ENCODE data around the gene NAPEPLD.
"Not testable (repeated sequence)": the region's sequence is repeated elsewhere in the genome, so short reads cannot be mapped to it uniquely, and the experiment has no call there.

The NAPEPLD gene

DNA sequence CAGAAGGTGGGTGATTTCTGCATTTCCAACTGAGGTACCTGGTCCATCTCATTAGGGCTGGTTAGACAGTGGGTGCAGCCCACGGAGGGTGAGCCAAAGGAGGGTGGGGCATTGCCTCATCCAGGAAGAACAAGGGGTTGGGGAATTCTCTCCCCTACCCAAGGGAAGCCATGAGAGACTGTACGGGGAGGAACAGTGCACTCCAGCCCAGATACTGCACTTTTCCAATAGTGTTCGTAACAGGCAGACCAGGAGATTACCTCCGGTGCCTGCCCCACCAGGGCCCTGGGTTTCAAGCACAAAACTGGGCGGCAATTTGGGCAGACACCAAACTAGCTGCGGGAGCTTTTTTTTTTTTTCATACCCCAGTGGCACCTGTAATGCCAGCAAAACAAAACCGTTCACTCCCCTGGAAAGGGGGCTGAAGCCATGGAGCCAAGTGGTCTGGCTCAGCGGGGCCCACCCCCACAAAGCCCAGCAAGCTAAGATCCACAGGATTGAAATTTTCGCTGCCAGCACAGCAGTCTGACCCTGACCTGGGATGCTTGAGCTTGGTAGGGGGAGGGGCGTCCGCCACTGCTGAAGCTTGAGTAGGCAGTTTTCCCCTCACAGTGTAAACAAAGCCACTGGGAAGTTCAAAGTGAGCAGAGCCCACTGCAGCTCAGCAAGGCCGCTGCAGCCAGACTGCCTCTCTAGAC lies 42.7 kb downstream of the NAPEPLD start:
- Mint-ChIP-seq H3K4me1 (ENCODE audit: low read depth) (peaks cover 14% of the 10 kb centered on the region), H3K36me3 (ENCODE audit: low read depth) (peaks cover 48% of the 10 kb centered on the region), H3K4me3 (no peak overlapping the region), H3K9me3 (peaks cover 24% of the 10 kb centered on the region), H3K27ac (no peak overlapping the region), H3K27me3 (ENCODE audit: low read depth) (no peaks in the 10 kb centered on the region)

DNA sequence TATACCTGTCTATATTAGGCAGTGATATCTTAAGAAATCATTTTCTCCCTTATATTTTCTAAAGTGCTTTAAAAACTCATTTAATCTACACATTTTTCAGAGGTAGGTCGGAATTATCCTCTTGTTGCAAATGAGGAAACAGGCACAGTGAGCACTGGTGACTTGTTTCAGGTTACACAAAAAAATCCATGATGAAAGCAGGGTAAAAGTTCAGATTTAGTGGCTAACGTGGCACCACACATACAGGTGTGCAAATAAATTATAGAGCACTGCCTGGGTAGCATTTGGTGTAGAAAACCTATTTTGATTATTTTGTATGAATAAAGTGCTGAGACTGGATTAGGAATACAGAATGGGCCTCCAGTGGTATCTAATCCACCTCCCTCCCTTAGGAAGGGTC lies 47.4 kb downstream of the NAPEPLD start:
- no peaks in the 10 kb centered on the region for H3K9me3 Mint-ChIP-seq
- H3K4me1 Mint-ChIP-seq (ENCODE audit: low read depth): no peaks in the 10 kb centered on the region
- H3K27me3 Mint-ChIP-seq (ENCODE audit: low read depth): no peaks in the 10 kb centered on the region
- peaks cover 26% of the 10 kb centered on the region for H3K36me3 Mint-ChIP-seq (ENCODE audit: low read depth)
- H3K27ac Mint-ChIP-seq: no peak overlapping the region
- no peak overlapping the region for H3K4me3 Mint-ChIP-seq

- H3K4me1 Mint-ChIP-seq (ENCODE audit: low read depth): no peaks in the 10 kb centered on the region
- H3K27me3 Mint-ChIP-seq (ENCODE audit: low read depth): no peaks in the 10 kb centered on the region
- H3K36me3 Mint-ChIP-seq (ENCODE audit: low read depth): peaks cover 31% of the 10 kb centered on the region
- H3K27ac Mint-ChIP-seq: no peak overlapping the region
- H3K9me3 Mint-ChIP-seq: no peaks in the 10 kb centered on the region
- no peak overlapping the region for H3K4me3 Mint-ChIP-seq
Observed at GRCh38 chr7:103100348-103100747, 48.6 kb downstream of the NAPEPLD start.

- Mint-ChIP-seq H3K9me3 (no peaks in the 10 kb centered on the region), H3K27me3 (ENCODE audit: low read depth) (no peaks in the 10 kb centered on the region), H3K4me3 (no peak overlapping the region), H3K4me1 (ENCODE audit: low read depth) (peaks cover 2% of the 10 kb centered on the region), H3K36me3 (ENCODE audit: low read depth) (peaks cover 21% of the 10 kb centered on the region), H3K27ac (no peak overlapping the region)
Observed at GRCh38 chr7:103097041-103097440, 51.9 kb downstream of the NAPEPLD start.

DNA sequence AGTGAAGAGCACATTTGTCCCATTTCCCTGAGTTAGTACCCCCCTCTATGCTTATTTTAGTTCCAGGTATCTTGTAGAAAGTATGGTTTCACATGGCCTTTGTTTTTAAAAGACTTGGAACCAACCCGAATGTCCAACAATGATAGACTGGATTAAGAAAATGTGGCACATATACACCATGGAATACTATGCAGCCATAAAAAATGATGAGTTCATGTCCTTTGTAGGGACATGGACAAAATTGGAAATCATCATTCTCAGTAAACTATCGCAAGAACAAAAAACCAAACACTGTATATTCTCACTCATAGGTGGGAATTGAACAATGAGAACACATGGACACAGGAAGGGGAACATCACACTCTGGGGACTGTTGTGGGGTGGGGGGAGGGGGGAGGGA lies 53.3 kb downstream of the NAPEPLD start:
- H3K36me3 Mint-ChIP-seq (ENCODE audit: low read depth): peaks cover 24% of the 10 kb centered on the region
- not testable (repeated sequence) for H3K27ac Mint-ChIP-seq; H3K27me3 Mint-ChIP-seq (ENCODE audit: low read depth); H3K4me1 Mint-ChIP-seq (ENCODE audit: low read depth); H3K4me3 Mint-ChIP-seq; H3K9me3 Mint-ChIP-seq

DNA sequence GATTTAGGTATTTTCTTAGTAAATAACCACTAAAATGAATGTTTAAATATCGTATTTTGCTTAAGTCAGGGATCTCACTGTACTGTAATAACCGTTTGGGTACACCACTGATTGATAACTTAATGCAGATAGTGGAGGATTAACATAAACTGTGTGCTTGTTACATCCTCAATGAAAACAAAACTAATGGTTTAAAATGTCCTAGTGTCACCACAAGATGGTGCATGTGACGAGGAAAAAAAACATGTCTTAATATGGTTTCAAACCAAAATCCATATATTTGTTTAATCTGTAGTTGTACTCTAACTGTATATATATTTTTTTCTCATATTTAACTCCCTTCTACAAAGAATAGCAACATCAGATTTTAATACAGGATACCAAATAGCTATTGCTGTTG lies 54.8 kb downstream of the NAPEPLD start:
- Mint-ChIP-seq H3K27ac (no peak overlapping the region), H3K4me1 (ENCODE audit: low read depth) (peaks cover 3% of the 10 kb centered on the region), H3K4me3 (no peak overlapping the region)

DNA sequence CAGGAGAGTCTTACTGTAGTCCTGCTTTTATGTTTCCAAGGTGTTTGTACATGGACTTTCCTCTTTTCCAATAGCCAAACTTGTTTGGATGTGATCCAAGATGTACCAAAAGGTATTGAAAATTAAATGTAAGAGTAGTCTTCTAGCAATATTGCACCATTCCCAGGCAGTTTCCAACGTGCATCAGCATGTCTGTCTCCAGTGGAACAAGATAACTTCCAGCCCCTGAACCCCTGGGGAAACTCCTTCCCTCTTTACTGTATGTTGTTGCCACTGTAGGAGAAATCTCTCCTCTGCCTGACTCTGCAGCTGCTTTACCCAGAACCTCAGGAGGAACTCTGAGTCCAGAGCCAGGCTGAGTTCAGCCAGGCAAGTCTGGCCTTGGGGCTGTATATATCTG lies 55.5 kb downstream of the NAPEPLD start:
- H3K4me1 Mint-ChIP-seq (ENCODE audit: low read depth): peaks cover 3% of the 10 kb centered on the region
- peaks cover 33% of the 10 kb centered on the region for H3K36me3 Mint-ChIP-seq (ENCODE audit: low read depth)
- H3K9me3 Mint-ChIP-seq: no peaks in the 10 kb centered on the region
- no peaks in the 10 kb centered on the region for H3K27me3 Mint-ChIP-seq (ENCODE audit: low read depth)
- H3K27ac Mint-ChIP-seq: no peak overlapping the region
- H3K4me3 Mint-ChIP-seq: no peak overlapping the region

More for the DNA sequence above, 54.8 kb downstream of the NAPEPLD start:
- H3K27me3 Mint-ChIP-seq (ENCODE audit: low read depth): no peaks in the 10 kb centered on the region
- peaks cover 30% of the 10 kb centered on the region for H3K36me3 Mint-ChIP-seq (ENCODE audit: low read depth)
- H3K9me3 Mint-ChIP-seq: no peaks in the 10 kb centered on the region

- not testable (repeated sequence) for H3K4me1 Mint-ChIP-seq (ENCODE audit: low read depth); H3K27me3 Mint-ChIP-seq (ENCODE audit: low read depth); H3K4me3 Mint-ChIP-seq; H3K27ac Mint-ChIP-seq; H3K9me3 Mint-ChIP-seq
- H3K36me3 Mint-ChIP-seq (ENCODE audit: low read depth): peaks cover 30% of the 10 kb centered on the region
Observed at GRCh38 chr7:103092321-103092720, 56.6 kb downstream of the NAPEPLD start.

DNA sequence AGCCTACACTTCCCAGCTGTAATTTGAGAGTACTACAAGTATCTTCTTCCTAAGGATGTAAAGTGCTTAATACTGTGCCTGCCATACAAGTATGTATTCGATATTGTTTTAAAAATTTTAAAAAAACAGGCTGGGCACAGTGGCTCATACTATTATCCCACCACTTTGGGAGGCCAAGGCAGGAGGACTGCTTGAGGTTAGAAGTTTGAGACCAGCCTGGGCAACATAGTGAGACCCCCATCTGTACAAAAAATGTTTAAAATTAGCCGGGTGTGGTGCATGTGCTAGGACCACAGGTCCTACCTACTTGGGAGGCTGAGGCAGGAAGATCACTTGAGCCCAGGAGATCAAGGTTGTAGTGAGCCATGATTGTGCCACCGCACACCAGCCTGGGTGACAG lies 65.7 kb downstream of the NAPEPLD start:
- peaks cover 9% of the 10 kb centered on the region for H3K36me3 Mint-ChIP-seq (ENCODE audit: low read depth)
- H3K27ac Mint-ChIP-seq: no peak overlapping the region
- no peaks in the 10 kb centered on the region for H3K27me3 Mint-ChIP-seq (ENCODE audit: low read depth)
- H3K9me3 Mint-ChIP-seq: no peaks in the 10 kb centered on the region
- no peak overlapping the region for H3K4me3 Mint-ChIP-seq
- peaks cover 11% of the 10 kb centered on the region for H3K4me1 Mint-ChIP-seq (ENCODE audit: low read depth)

GRCh38 chr7:103082497-103082896 lies 66.4 kb downstream of the NAPEPLD start:
- Mint-ChIP-seq H3K9me3 (no peaks in the 10 kb centered on the region), H3K4me1 (ENCODE audit: low read depth) (peaks cover 14% of the 10 kb centered on the region), H3K4me3 (no peak overlapping the region), H3K36me3 (ENCODE audit: low read depth) (peaks cover 8% of the 10 kb centered on the region), H3K27me3 (ENCODE audit: low read depth) (no peaks in the 10 kb centered on the region), H3K27ac (no peak overlapping the region)

GRCh38 chr7:103080923-103081322 lies 68.0 kb downstream of the NAPEPLD start:
- peaks cover 2% of the 10 kb centered on the region for H3K36me3 Mint-ChIP-seq (ENCODE audit: low read depth)
- H3K27me3 Mint-ChIP-seq (ENCODE audit: low read depth): no peaks in the 10 kb centered on the region
- H3K9me3 Mint-ChIP-seq: no peaks in the 10 kb centered on the region

DNA sequence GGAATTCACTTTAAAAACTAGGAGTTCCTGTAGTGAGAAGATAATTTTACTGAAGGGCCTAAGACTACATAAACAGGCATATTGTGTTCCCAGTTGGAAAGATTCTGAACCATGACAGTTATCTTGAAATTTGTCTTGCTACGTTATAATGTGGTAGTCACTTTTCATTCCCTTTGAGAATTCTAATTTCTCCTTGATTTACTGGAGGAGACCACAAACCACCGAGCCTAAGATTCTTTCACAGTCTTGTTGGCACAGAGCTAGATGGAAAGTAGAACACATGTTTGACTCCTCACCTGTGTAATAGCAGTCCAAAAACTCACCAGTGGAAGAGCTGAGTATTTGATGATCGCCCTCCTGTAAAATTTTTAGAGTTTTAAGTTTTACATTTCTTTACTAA lies 69.1 kb downstream of the NAPEPLD start:
- no peak overlapping the region for H3K4me3 Mint-ChIP-seq
- no peaks in the 10 kb centered on the region for H3K27me3 Mint-ChIP-seq (ENCODE audit: low read depth)
- H3K9me3 Mint-ChIP-seq: no peaks in the 10 kb centered on the region
- H3K27ac Mint-ChIP-seq: no peak overlapping the region
- H3K4me1 Mint-ChIP-seq (ENCODE audit: low read depth): peaks cover 21% of the 10 kb centered on the region
- H3K36me3 Mint-ChIP-seq (ENCODE audit: low read depth): no peaks in the 10 kb centered on the region

More at GRCh38 chr7:103080923-103081322, 68.0 kb downstream of the NAPEPLD start:
- H3K4me3 Mint-ChIP-seq: no peak overlapping the region
- peaks cover 15% of the 10 kb centered on the region for H3K4me1 Mint-ChIP-seq (ENCODE audit: low read depth)
- H3K27ac Mint-ChIP-seq: no peak overlapping the region

GRCh38 chr7:103078226-103078625 lies 70.7 kb downstream of the NAPEPLD start:
- peaks cover 31% of the 10 kb centered on the region for H3K4me1 Mint-ChIP-seq (ENCODE audit: low read depth)
- not testable (repeated sequence) for H3K9me3 Mint-ChIP-seq; H3K27me3 Mint-ChIP-seq (ENCODE audit: low read depth); H3K4me3 Mint-ChIP-seq; H3K27ac Mint-ChIP-seq; H3K36me3 Mint-ChIP-seq (ENCODE audit: low read depth)

GRCh38 chr7:103077318-103077717 lies 71.6 kb downstream of the NAPEPLD start:
- peaks cover 27% of the 10 kb centered on the region for H3K4me1 Mint-ChIP-seq (ENCODE audit: low read depth)

GRCh38 chr7:103076764-103077163 lies 72.1 kb downstream of the NAPEPLD start:
- no peaks in the 10 kb centered on the region for H3K36me3 Mint-ChIP-seq (ENCODE audit: low read depth)
- peaks cover 25% of the 10 kb centered on the region for H3K4me1 Mint-ChIP-seq (ENCODE audit: low read depth)
- H3K9me3 Mint-ChIP-seq: no peaks in the 10 kb centered on the region
- no peak overlapping the region for H3K4me3 Mint-ChIP-seq
- no peaks in the 10 kb centered on the region for H3K27me3 Mint-ChIP-seq (ENCODE audit: low read depth)
- H3K27ac Mint-ChIP-seq: no peak overlapping the region

More at GRCh38 chr7:103077318-103077717, 71.6 kb downstream of the NAPEPLD start:
- no peaks in the 10 kb centered on the region for H3K27me3 Mint-ChIP-seq (ENCODE audit: low read depth)
- no peaks in the 10 kb centered on the region for H3K9me3 Mint-ChIP-seq
- no peak overlapping the region for H3K4me3 Mint-ChIP-seq
- no peak overlapping the region for H3K27ac Mint-ChIP-seq
- H3K36me3 Mint-ChIP-seq (ENCODE audit: low read depth): no peaks in the 10 kb centered on the region

Data from T-helper 1 cell treated with Interleukin-12 subunit alpha and Interleukin-12 subunit beta and Interleukin-4 antibody, amounts not matched to agents 30 μg/mL and 1 μg/mL, for 36 hours (primary cell).